GM21367 (cell line): ENCODE results near the gene ABLIM2.

Experiments used
- ATAC-seq: cut with Tn5 transposase; IDR thresholded peaks from one replicate; pipeline ENCODE4 v1.9.1; 2021; ENCODE audit not compliant: unreplicated experiment

Gene ABLIM2

GRCh38 chr4:8033067-8033755 lies 125.4 kb downstream of the ABLIM2 start:
- ATAC-seq = no peak

GRCh38 chr4:8032381-8032780 lies 126.2 kb downstream of the ABLIM2 start:
- ATAC-seq = no peak

- ATAC-seq = no peak
These were observed 128.4 kb downstream of the ABLIM2 start for GRCh38 chr4:8030121-8030781.

- ATAC-seq = no peak
These were observed 128.9 kb downstream of the ABLIM2 start for GRCh38 chr4:8029689-8030088.

- ATAC-seq = no peak
These were observed 129.6 kb downstream of the ABLIM2 start for GRCh38 chr4:8028884-8029568.

GRCh38 chr4:8028368-8028767 lies 130.2 kb downstream of the ABLIM2 start:
- ATAC-seq = no peak

GRCh38 chr4:8026453-8026852 lies 132.2 kb downstream of the ABLIM2 start:
- no peak for ATAC-seq

- no peak for ATAC-seq
These were observed 132.9 kb downstream of the ABLIM2 start for GRCh38 chr4:8025668-8026067.

GRCh38 chr4:8024073-8024786 lies 134.4 kb downstream of the ABLIM2 start:
- ATAC-seq = no peak

- no peak for ATAC-seq
These were observed 134.9 kb downstream of the ABLIM2 start for GRCh38 chr4:8023696-8024033.

- no peak for ATAC-seq
These were observed 135.6 kb downstream of the ABLIM2 start for GRCh38 chr4:8022767-8023695.

- ATAC-seq = no peak
These were observed 136.8 kb downstream of the ABLIM2 start for GRCh38 chr4:8021796-8022195.

GRCh38 chr4:8019396-8020365 lies 138.9 kb downstream of the ABLIM2 start:
- ATAC-seq = no peak

- ATAC-seq = no peak
These were observed 142.1 kb downstream of the ABLIM2 start for GRCh38 chr4:8016527-8016926.

GRCh38 chr4:8015512-8015911 lies 143.1 kb downstream of the ABLIM2 start:
- ATAC-seq = no peak

- ATAC-seq = no peak
These were observed 144.5 kb downstream of the ABLIM2 start for GRCh38 chr4:8013976-8014726.

- ATAC-seq = no peak
These were observed 146.1 kb downstream of the ABLIM2 start for GRCh38 chr4:8012517-8012916.

- no peak for ATAC-seq
These were observed 148.0 kb downstream of the ABLIM2 start for GRCh38 chr4:8010618-8011017.
